ENCODE data around the gene RASGRP2. TPM values are rescaled to one million over a fixed set of nuclear protein-coding genes. Genes with fewer than 3 reads are reported as not detected.

Gene RASGRP2
- total RNA-seq, 2 donors from 2014 or later = 13.3 to 28.7 TPM

DNA sequence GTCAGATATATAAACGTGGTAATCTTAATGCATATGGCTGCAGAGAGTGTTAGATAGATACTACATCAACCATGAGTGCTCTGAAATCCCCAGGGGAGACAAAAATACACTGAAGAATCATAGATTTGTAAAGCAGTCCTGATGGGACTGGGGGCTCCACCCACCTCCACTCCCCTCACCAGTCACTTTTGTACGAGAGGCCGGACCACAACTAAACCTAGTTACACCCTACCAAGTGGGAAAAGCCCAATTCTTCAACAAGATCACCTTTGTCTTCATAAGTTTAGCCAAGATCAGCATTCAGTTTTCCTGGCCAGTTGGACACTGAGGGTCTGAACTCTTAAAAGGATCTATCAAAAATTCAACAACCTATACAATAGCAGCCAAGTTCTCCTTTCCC, 32.9 kb upstream of the RASGRP2 start:
- TF ChIP-seq, protein P1, sequence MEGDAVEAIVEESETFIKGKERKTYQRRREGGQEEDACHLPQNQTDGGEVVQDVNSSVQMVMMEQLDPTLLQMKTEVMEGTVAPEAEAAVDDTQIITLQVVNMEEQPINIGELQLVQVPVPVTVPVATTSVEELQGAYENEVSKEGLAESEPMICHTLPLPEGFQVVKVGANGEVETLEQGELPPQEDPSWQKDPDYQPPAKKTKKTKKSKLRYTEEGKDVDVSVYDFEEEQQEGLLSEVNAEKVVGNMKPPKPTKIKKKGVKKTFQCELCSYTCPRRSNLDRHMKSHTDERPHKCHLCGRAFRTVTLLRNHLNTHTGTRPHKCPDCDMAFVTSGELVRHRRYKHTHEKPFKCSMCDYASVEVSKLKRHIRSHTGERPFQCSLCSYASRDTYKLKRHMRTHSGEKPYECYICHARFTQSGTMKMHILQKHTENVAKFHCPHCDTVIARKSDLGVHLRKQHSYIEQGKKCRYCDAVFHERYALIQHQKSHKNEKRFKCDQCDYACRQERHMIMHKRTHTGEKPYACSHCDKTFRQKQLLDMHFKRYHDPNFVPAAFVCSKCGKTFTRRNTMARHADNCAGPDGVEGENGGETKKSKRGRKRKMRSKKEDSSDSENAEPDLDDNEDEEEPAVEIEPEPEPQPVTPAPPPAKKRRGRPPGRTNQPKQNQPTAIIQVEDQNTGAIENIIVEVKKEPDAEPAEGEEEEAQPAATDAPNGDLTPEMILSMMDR (IDR thresholded peaks at IDR 0.05) = no peak
- TF ChIP-seq POLR2AphosphoS5 (IDR thresholded peaks at IDR 0.05) (no peak), POLR2A (IDR thresholded peaks at IDR 0.05) (no peak)
- peak overlapping the region; percentile 99 to 100 for H3K4me3 ChIP-seq
- no peaks in the 10 kb centered on the region for H3K27me3 ChIP-seq (replicated peaks; ENCODE audit: insufficient read depth)
- H3K27ac ChIP-seq = peak overlapping the region in 1 of 2 donors; percentile 100
- intact Hi-C loops (cut with DNase I) = loop anchor here (5.0 kb wide), 1 partner anchor 35 kb away; the partner anchor contains the start of gene RASGRP2
- H3K4me1 ChIP-seq (replicated peaks) = peaks cover 11% of the 10 kb centered on the region
- no peaks in the 10 kb centered on the region for H3K9me3 ChIP-seq
- no peak for DNase-seq (ENCODE audit: low spot score)
- 4% methylated on average over 3 of the region's 3 CpGs for WGBS
- peaks cover 8 to 27% of the 10 kb centered on the region in 2 donors for H3K36me3 ChIP-seq

DNA sequence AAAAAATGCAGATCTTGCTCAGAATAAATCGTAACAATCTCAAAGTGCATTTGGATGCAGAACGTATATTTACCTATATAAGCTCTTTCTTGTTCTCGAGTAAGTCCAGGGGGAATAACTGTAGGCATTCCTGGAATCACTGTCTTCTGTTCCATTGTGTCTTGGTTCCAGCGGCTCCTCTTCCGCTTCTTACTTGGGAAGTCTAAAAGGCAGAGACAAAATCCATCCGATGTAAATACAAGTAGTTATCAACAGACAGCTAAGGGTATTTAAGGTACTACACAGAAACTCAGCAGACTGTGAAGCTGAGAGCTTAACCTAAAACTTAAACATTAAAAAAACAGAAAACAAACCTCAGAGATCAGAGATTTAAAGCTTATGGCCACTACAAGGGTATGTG, 32.5 kb upstream of the RASGRP2 start:
- intact Hi-C loops (cut with DNase I) = loop anchor here (5.0 kb wide), 1 partner anchor 34 kb away; the partner anchor contains the start of gene RASGRP2
- H3K4me3 ChIP-seq = peak overlapping the region in 1 of 2 donors; percentile 100
- peaks cover 8 to 27% of the 10 kb centered on the region in 2 donors for H3K36me3 ChIP-seq
- no peak for DNase-seq (ENCODE audit: low spot score)
- peak overlapping the region in 1 of 2 donors; percentile 100 for H3K27ac ChIP-seq
- peaks cover 11% of the 10 kb centered on the region for H3K4me1 ChIP-seq (replicated peaks)
- 48% methylated on average over 6 of the region's 6 CpGs for WGBS
- TF ChIP-seq POLR2A (IDR thresholded peaks at IDR 0.05) (no peak), POLR2AphosphoS5 (IDR thresholded peaks at IDR 0.05) (no peak)
- TF ChIP-seq, protein P1 (IDR thresholded peaks at IDR 0.05) = no peak
- H3K9me3 ChIP-seq = no peaks in the 10 kb centered on the region
- H3K27me3 ChIP-seq (replicated peaks; ENCODE audit: insufficient read depth) = no peaks in the 10 kb centered on the region

DNA sequence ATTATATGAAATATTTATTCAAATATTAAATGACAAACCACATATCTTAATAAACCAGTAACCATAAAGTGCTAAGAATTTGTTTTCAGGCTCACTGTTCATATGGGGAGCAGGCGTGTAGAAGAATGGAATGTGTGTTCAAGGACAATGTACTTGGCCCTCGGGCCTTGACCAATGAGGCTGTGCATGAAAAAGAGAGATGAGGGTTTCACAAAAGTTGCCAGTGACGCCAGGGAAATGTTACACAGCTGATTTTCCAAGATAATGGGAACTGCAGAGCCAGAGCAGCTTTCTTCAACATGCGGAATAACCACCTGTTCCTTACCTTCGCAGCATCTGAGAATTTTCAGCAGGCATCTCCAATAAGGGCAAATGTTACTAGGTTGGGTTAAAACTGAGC, 30.2 kb upstream of the RASGRP2 start:
- Histone ChIP-seq H3K4me3 (no peak overlapping the region), H3K9me3 (no peaks in the 10 kb centered on the region), H3K27ac (no peak overlapping the region), H3K27me3 (replicated peaks; ENCODE audit: insufficient read depth) (no peaks in the 10 kb centered on the region), H3K4me1 (replicated peaks) (peaks cover 11% of the 10 kb centered on the region), H3K36me3 (peaks cover 22 to 46% of the 10 kb centered on the region in 2 donors)
- intact Hi-C loops (cut with DNase I) = loop anchor here (2.0 kb wide), 1 partner anchor 29 kb away; the partner anchor contains the start of gene MAP4K2
- no peak for DNase-seq (ENCODE audit: low spot score)
- 70% methylated on average over 5 of the region's 5 CpGs for WGBS
- TF ChIP-seq, protein P1 (IDR thresholded peaks at IDR 0.05) = no peak
- TF ChIP-seq POLR2A (IDR thresholded peaks at IDR 0.05) (no peak), POLR2AphosphoS5 (IDR thresholded peaks at IDR 0.05) (no peak)

DNA sequence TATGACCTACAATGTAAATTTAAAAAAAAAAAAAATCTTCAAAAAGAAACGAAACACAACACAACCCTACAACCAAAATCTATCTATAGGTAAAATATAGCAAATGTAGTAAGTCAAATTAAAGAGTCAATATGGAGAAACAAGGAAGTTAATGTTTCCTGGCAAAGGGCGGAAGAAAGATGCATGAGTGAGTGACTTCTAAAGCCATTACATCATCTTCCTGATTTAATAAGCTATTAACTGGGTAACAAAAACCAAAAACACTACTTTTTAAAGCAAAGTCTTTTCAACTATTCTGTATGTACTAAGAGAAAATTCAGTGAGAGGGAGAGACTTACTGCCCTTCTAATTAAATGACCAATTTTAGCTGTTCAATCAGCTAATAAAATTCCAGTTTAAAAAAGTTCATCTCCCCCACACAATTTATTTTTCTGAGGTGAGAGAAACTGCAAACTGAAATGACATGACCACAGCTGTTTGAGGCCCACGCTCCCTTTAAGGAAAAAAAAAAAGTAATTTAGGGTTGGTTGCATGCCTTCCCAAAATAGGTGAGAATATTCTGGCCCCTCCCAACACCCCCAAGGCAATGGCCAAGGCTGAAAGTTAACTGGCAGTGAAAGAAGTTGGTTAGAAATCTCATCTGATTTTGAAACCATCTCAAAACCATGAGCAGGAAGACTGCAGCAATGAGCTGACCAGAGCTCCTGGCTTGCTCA, 28.5 kb upstream of the RASGRP2 start:
- H3K27me3 ChIP-seq (replicated peaks; ENCODE audit: insufficient read depth) = no peaks in the 10 kb centered on the region
- no peak for DNase-seq (ENCODE audit: low spot score)
- intact Hi-C loops (cut with DNase I) = no loop called here
- no peak overlapping the region for H3K27ac ChIP-seq
- no peak overlapping the region for H3K4me3 ChIP-seq
- H3K9me3 ChIP-seq = no peaks in the 10 kb centered on the region
- H3K4me1 ChIP-seq (replicated peaks) = peaks cover 11% of the 10 kb centered on the region
- TF ChIP-seq POLR2AphosphoS5 (IDR thresholded peaks at IDR 0.05) (no peak), POLR2A (IDR thresholded peaks at IDR 0.05) (no peak)
- TF ChIP-seq, protein P1 (IDR thresholded peaks at IDR 0.05) = no peak
- peaks cover 37 to 63% of the 10 kb centered on the region in 2 donors for H3K36me3 ChIP-seq
- WGBS = 65% methylated on average over 3 of the region's 3 CpGs

DNA sequence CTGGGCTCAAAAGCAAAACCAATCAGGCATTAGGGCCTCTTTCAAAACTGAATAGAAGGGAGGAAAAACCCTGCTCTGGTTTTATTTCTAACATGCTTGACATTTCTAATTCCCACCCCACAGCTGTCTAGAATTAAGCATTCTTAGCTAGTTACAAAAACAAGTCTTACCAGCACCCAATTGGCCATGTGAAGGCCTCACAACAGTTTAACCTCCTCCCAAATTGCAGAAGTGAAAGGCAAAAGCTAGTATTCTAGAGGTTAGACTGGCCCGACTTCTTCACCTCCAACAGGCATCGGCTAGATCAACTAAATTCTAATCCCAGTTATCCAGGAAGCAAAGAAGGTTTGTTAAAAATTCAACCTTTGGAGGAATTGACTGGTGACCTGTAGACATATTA, 27.9 kb upstream of the RASGRP2 start:
- peaks cover 11% of the 10 kb centered on the region for H3K4me1 ChIP-seq (replicated peaks)
- 77% methylated on average over 2 of the region's 2 CpGs for WGBS
- no peaks in the 10 kb centered on the region for H3K27me3 ChIP-seq (replicated peaks; ENCODE audit: insufficient read depth)
- H3K9me3 ChIP-seq = no peaks in the 10 kb centered on the region
- intact Hi-C loops (cut with DNase I) = no loop called here
- DNase-seq (ENCODE audit: low spot score) = no peak
- TF ChIP-seq POLR2AphosphoS5 (IDR thresholded peaks at IDR 0.05) (no peak), POLR2A (IDR thresholded peaks at IDR 0.05) (no peak)
- TF ChIP-seq, protein P1 (IDR thresholded peaks at IDR 0.05) = no peak
- H3K36me3 ChIP-seq = peaks cover 43 to 69% of the 10 kb centered on the region in 2 donors
- no peak overlapping the region for H3K27ac ChIP-seq
- no peak overlapping the region for H3K4me3 ChIP-seq

All from prostate gland (tissue), 2 donors.